Hippocampal formation (tissue), 2 donors: ENCODE data around the gene TM6SF1.
"Not testable (repeated sequence)": the region's sequence is repeated elsewhere in the genome, so short reads cannot be mapped to it uniquely, and the experiment has no call there.

Experiments
- DNase-seq, 2 donors: peaks; one replicate each; lab custom pipeline; 2025; lab: John Stamatoyannopoulos, UW

TM6SF1 gene

GRCh38 chr15:83115831-83116565 lies 8.6 kb downstream of the TM6SF1 start:
- no peak for DNase-seq

GRCh38 chr15:83118291-83118827 lies 10.9 kb downstream of the TM6SF1 start:
- DNase-seq: no peak

GRCh38 chr15:83118968-83119367 lies 11.5 kb downstream of the TM6SF1 start:
- DNase-seq: no peak

- DNase-seq: no peak
These were observed 12.6 kb downstream of the TM6SF1 start for GRCh38 chr15:83119968-83120581.

GRCh38 chr15:83123529-83123928 lies 16.1 kb downstream of the TM6SF1 start:
- no peak for DNase-seq

- DNase-seq: no peak
These were observed 20.2 kb downstream of the TM6SF1 start for GRCh38 chr15:83127547-83128150.

GRCh38 chr15:83129791-83130190 lies 22.3 kb downstream of the TM6SF1 start:
- no peak for DNase-seq

- no peak for DNase-seq
These were observed 25.5 kb downstream of the TM6SF1 start for GRCh38 chr15:83132861-83133523.

- not testable (repeated sequence) for DNase-seq
These were observed 34.7 kb downstream of the TM6SF1 start for GRCh38 chr15:83142151-83142550.

- no peak for DNase-seq
These were observed 37.3 kb downstream of the TM6SF1 start for GRCh38 chr15:83144771-83145170.

GRCh38 chr15:83153288-83153687 lies 45.8 kb downstream of the TM6SF1 start:
- DNase-seq: no peak

GRCh38 chr15:83155942-83156341 lies 48.5 kb downstream of the TM6SF1 start:
- DNase-seq: no peak

GRCh38 chr15:83158393-83158792 lies 50.9 kb downstream of the TM6SF1 start:
- no peak for DNase-seq

- no peak for DNase-seq
These were observed 53.3 kb downstream of the TM6SF1 start for GRCh38 chr15:83160741-83161140.

- no peak for DNase-seq
These were observed 55.6 kb downstream of the TM6SF1 start for GRCh38 chr15:83163032-83163431.

GRCh38 chr15:83164111-83164770 lies 56.8 kb downstream of the TM6SF1 start:
- DNase-seq: no peak

GRCh38 chr15:83164771-83165404 lies 57.4 kb downstream of the TM6SF1 start:
- no peak for DNase-seq

- DNase-seq: no peak
These were observed 58.8 kb downstream of the TM6SF1 start for GRCh38 chr15:83166218-83166617.

- no peak for DNase-seq
These were observed 59.4 kb downstream of the TM6SF1 start for GRCh38 chr15:83166830-83167229.

- not testable (repeated sequence) for DNase-seq
These were observed 62.1 kb downstream of the TM6SF1 start for GRCh38 chr15:83169576-83169975.

GRCh38 chr15:83170474-83171165 lies 63.2 kb downstream of the TM6SF1 start:
- no peak for DNase-seq
